Esophagus squamous epithelium (tissue), 5 donors: ENCODE results near the gene EPHX1. TPM values are rescaled to one million over a fixed set of nuclear protein-coding genes. Genes with fewer than 3 reads are reported as not detected.
"Not testable (repeated sequence)": the region's sequence is repeated elsewhere in the genome, so short reads cannot be mapped to it uniquely, and the experiment has no call there.

Experiments used
- DNase-seq: peaks from one replicate; lab custom pipeline; 2025; lab: John Stamatoyannopoulos, UW
- H3K27ac ChIP-seq, 4 donors: fragments of 200-600 bp; sonication (generic); one replicate each; pipeline ENCODE4 v1.5.1; 2016 to 2019; ENCODE audit warnings: mild to moderate bottlenecking in 1 of 4
- H3K27me3 ChIP-seq, 4 donors: fragments of 200-600 bp; sonication (generic); 1 replicate in 3 of 4; 2 replicates in 1 of 4; pipeline versions ENCODE4 v1.5.1 to v1.6.0; 2017 to 2021; ENCODE audit warnings: antibody characterized with exemption in 1 of 4
- H3K36me3 ChIP-seq, 3 donors: fragments of 200-600 bp; sonication (generic); one replicate each; pipeline ENCODE4 v1.5.1; 2016 to 2019
- H3K4me1 ChIP-seq, 3 donors: fragments of 200-600 bp; sonication (generic); one replicate each; pipeline ENCODE4 v1.5.1; 2017 to 2019
- H3K4me3 ChIP-seq, 4 donors: fragments of 200-600 bp; sonication (generic); 1 replicate in 3 of 4; 2 replicates in 1 of 4; pipeline ENCODE4 v1.5.1; 2016 to 2019; ENCODE audit warnings: mild to moderate bottlenecking in 2 of 4, moderate library complexity in 1 of 4
- H3K9me3 ChIP-seq, 3 donors: fragments of 200-600 bp; sonication (generic); one replicate each; pipeline ENCODE4 v1.5.1; 2016 to 2019
- POLR2A ChIP-seq, 4 donors: fragments of 450-650 bp; IDR thresholded peaks; one replicate each; pipeline ENCODE4 v1.6.1; 2017; ENCODE audit warnings: antibody characterized with exemption in 4 of 4, mild to moderate bottlenecking in 4 of 4, moderate library complexity in 3 of 4
- WGBS, 2 donors: methylation state at CpG; one replicate each; pipeline ENCODE4 v1.1.5; 2018; 5-methylcytosine and 5-hydroxymethylcytosine counted together
- intact Hi-C: fragments of 100-400 bp; cut with DNase I; formaldehyde crosslinking; loops from one replicate; pipeline ENCODE4 v1.15.0; 2022
- total RNA-seq, 4 donors: library from RNA; depleted of rRNA; stranded (reverse); fragments of >200 nt; gene quantifications; one replicate each; pipeline ENCODE4 v1.1.0, GENCODE V29; 2016
- TF ChIP-seq, protein P1 (sequence below), 6 experiments: fragments of 450-650 bp in 4 of 6; fragments of 200-600 bp in 2 of 6; sonication (generic) in 2 of 6; IDR thresholded peaks; one replicate each; pipeline ENCODE4 v1.5.1; 2016 to 2019; ENCODE audit warnings: antibody characterized with exemption in 6 of 6, mild to moderate bottlenecking in 4 of 6, moderate library complexity in 4 of 6
- donor health status: DM: yes; HTN: yes; CAD: no.

The EPHX1 gene
- total RNA-seq, 4 donors from 2014 or later: 78.7 to 237 (median 151) TPM

DNA sequence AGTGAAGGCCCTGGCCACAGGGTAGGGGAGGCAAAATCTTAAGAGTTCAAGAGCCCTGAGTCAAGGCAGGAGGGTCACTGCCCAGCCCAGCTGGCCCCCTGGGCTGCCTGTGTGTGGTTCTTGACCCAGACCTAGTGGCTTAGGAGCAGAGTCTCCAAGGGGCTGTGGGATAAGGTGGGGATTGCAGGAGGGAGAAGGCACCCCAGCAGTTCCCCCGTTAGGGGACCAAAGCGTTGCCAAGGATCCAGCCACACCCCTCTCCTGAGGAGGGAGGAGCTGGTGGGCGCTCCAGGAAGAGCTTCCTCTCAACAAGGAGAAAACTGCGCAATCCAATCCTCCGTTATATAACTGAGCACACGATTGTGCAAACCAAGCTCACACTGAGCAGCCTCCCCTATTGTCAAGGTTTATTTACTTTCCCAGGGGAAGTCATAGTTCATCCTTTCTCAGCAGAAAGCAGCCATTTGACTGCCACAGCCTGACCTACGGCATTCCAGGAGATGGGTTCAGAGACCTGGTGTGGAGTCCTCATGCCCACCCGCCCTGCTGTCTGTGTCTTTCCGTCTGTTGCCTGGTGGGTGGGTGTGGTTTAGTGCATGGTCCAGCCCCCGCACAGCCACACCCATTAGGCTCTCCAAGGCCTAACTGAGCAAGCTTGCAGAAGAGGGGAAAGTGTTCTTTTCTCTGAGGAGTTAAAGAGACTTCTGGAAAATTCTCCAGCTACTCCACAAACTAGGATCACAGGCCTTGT, 3.5 kb downstream of the EPHX1 start:
- Histone ChIP-seq H3K4me1 (peaks cover 69 to 91% (median 72%) of the 10 kb centered on the region in 3 donors), H3K4me3 (peak overlapping the region in 2 of 4 donors; percentile 14 to 42)

DNA sequence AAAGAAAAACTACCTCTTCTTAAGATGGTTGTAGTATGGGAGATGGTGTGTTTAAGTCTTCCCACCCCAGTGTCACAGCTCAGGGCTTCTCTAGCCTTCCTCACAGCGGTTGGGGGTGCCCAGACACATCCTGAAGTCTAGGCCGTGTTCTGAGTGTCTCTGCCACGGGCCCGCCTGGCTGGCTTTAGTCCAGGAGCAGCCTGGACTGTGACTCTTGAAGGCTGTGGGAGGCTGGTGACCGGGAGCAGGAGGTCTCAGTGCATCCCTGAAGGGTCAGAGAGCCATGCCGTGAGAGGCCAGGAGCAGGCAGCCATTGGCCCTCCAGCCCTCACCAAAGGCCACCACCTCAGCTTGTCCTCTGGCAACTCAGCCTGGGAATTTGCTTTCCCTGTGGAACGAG, 4.5 kb downstream of the EPHX1 start:
- WGBS, 2 donors: 54 to 67% methylated on average over 3 to 5 of the region's 7 CpGs
- no peak overlapping the region for H3K4me3 ChIP-seq
- TF ChIP-seq, protein P1, sequence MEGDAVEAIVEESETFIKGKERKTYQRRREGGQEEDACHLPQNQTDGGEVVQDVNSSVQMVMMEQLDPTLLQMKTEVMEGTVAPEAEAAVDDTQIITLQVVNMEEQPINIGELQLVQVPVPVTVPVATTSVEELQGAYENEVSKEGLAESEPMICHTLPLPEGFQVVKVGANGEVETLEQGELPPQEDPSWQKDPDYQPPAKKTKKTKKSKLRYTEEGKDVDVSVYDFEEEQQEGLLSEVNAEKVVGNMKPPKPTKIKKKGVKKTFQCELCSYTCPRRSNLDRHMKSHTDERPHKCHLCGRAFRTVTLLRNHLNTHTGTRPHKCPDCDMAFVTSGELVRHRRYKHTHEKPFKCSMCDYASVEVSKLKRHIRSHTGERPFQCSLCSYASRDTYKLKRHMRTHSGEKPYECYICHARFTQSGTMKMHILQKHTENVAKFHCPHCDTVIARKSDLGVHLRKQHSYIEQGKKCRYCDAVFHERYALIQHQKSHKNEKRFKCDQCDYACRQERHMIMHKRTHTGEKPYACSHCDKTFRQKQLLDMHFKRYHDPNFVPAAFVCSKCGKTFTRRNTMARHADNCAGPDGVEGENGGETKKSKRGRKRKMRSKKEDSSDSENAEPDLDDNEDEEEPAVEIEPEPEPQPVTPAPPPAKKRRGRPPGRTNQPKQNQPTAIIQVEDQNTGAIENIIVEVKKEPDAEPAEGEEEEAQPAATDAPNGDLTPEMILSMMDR (IDR thresholded peaks at IDR 0.05): no peak
- no peak for TF ChIP-seq POLR2A (IDR thresholded peaks at IDR 0.05)
- H3K36me3 ChIP-seq: peaks cover 0 to 4% (median 0%) of the 10 kb centered on the region in 3 donors
- no peaks in the 10 kb centered on the region for H3K9me3 ChIP-seq
- peak overlapping the region; percentile 86 to 96 (median 96) for H3K27ac ChIP-seq
- DNase-seq: no peak
- intact Hi-C loops: no loop called here
- peaks cover 71 to 94% (median 78%) of the 10 kb centered on the region in 3 donors for H3K4me1 ChIP-seq
- no peaks in the 10 kb centered on the region for H3K27me3 ChIP-seq

More for the DNA sequence above, 3.5 kb downstream of the EPHX1 start:
- no peaks in the 10 kb centered on the region for H3K9me3 ChIP-seq
- no peak for DNase-seq
- H3K27ac ChIP-seq: peak overlapping the region; percentile 86 to 96 (median 96)
- 7 to 31% methylated on average over 5 to 9 of the region's 10 CpGs for WGBS, 2 donors
- TF ChIP-seq, protein P1 (IDR thresholded peaks at IDR 0.05): no peak
- peak in 1 of 4 donors; percentile 35 for TF ChIP-seq POLR2A (IDR thresholded peaks at IDR 0.05)
- no peaks in the 10 kb centered on the region for H3K27me3 ChIP-seq
- peaks cover 0 to 4% (median 0%) of the 10 kb centered on the region in 3 donors for H3K36me3 ChIP-seq
- intact Hi-C loops: no loop called here

- H3K4me1 ChIP-seq: peaks cover 71 to 97% (median 81%) of the 10 kb centered on the region in 3 donors
- DNase-seq, H3K9me3 ChIP-seq, H3K4me3 ChIP-seq, H3K36me3 ChIP-seq, intact Hi-C loops, H3K27me3 ChIP-seq: not testable (repeated sequence)
- H3K27ac ChIP-seq: peak overlapping the region; percentile 86 to 96 (median 96)
- WGBS, 2 donors: 0 to 91% methylated on average over 1 to 5 of the region's 7 CpGs
Measured at GRCh38 chr1:225815090-225815489, 5.2 kb downstream of the EPHX1 start.

DNA sequence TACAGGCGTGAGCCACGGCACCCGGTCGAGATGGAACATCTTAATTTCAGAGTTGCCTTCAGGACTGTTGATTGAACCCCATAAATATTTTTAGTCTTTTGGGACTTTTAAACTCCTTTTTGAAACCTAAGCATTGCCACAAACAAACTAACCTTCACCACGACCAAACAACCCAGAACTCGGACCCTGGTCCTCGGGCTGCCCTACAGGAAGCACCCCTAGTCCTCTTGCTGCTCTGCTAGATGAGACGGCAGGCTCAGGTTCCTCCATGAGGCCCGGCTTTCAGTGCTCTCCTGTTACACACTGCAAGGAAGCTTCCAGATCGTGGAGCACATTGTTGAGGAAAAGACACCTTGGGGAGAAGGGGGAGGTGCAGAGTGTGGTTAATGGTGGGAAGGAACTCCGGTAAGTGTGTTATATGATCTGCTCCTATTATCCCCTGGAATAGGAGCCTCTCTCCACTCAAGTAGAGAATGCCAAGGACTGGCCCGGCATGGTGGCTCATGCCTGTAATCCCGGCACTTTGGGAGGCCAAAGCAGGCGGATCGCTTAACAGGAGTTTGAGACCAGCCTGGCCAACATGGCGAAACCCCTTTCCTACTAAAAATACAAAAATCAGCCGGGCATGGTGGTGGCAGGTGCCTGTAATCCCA, 5.7 kb downstream of the EPHX1 start:
- Histone ChIP-seq H3K9me3 (no peaks in the 10 kb centered on the region), H3K27ac (peak overlapping the region; percentile 48 to 96 (median 90)), H3K36me3 (peaks cover 0 to 4% (median 0%) of the 10 kb centered on the region in 3 donors), H3K4me3 (no peak overlapping the region), H3K27me3 (no peaks in the 10 kb centered on the region), H3K4me1 (peaks cover 71 to 98% (median 86%) of the 10 kb centered on the region in 3 donors)
- WGBS, 2 donors: 92% methylated on average over 10 to 14 of the region's 17 CpGs
- no peak for TF ChIP-seq POLR2A (IDR thresholded peaks at IDR 0.05)
- TF ChIP-seq, protein P1 (IDR thresholded peaks at IDR 0.05): no peak
- intact Hi-C loops: no loop called here
- no peak for DNase-seq

DNA sequence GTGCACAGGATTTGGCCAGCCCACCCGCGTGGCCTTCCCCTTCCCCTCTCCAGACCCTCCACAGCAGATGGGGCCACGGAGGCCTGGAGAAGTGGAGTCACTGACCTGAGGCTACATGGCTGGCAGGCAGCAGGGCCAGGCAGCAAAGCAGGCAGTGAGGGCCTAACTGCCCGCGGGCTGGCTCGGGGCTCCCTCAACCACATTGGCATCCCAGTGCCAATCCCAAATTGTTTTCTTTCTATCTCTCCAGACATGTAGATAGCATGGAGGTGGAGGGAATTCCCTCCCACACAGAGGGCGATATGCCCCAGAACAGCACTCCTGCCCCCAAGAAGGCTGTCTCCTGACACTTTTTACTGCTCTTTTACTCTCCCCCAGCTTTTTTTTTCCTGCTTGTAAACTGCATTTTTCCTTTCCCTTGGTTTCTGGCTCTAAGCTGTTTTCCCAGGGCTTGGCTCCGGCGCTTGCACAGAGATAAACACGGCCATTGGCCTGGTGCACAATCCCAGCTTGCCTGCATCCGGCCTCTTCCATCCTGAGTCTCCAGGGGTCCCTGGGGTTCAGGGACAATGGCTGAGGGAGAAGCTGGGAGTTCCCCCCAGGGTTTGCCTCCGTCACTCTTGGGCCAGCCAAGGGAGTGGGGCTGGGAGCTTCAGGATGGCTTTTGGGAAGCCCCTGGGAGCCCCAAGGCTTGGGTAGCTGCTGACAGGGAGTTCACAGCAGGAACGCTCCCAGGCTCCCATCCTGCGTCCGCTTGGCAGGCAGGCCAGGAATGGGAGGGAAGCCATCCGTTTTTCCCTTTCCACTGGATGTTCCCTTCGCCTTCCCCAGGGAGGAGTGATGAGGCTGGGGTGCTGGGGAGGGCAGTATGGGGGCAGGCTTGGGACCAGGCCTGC, 7.0 kb downstream of the EPHX1 start:
- peak overlapping the region; percentile 89 to 97 (median 96) for H3K27ac ChIP-seq
- no peaks in the 10 kb centered on the region for H3K27me3 ChIP-seq
- intact Hi-C loops: no loop called here
- peaks cover 0 to 5% (median 0%) of the 10 kb centered on the region in 3 donors for H3K36me3 ChIP-seq
- peaks cover 63 to 98% (median 92%) of the 10 kb centered on the region in 3 donors for H3K4me1 ChIP-seq
- TF ChIP-seq, protein P1 (IDR thresholded peaks at IDR 0.05): no peak
- TF ChIP-seq POLR2A (IDR thresholded peaks at IDR 0.05): no peak
- WGBS, 2 donors: 44 to 59% methylated on average over 8 to 12 of the region's 17 CpGs
- DNase-seq: no peak
- H3K4me3 ChIP-seq: peak overlapping the region in 1 of 4 donors; percentile 27
- no peaks in the 10 kb centered on the region for H3K9me3 ChIP-seq
